ENCODE results near the gene WBP1L.

- TF ChIP-seq, protein P1, sequence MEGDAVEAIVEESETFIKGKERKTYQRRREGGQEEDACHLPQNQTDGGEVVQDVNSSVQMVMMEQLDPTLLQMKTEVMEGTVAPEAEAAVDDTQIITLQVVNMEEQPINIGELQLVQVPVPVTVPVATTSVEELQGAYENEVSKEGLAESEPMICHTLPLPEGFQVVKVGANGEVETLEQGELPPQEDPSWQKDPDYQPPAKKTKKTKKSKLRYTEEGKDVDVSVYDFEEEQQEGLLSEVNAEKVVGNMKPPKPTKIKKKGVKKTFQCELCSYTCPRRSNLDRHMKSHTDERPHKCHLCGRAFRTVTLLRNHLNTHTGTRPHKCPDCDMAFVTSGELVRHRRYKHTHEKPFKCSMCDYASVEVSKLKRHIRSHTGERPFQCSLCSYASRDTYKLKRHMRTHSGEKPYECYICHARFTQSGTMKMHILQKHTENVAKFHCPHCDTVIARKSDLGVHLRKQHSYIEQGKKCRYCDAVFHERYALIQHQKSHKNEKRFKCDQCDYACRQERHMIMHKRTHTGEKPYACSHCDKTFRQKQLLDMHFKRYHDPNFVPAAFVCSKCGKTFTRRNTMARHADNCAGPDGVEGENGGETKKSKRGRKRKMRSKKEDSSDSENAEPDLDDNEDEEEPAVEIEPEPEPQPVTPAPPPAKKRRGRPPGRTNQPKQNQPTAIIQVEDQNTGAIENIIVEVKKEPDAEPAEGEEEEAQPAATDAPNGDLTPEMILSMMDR (IDR thresholded peaks at IDR 0.05) = no peak
- no peak for TF ChIP-seq POLR2A (IDR thresholded peaks at IDR 0.05)
- no peak for TF ChIP-seq POLR2AphosphoS5 (IDR thresholded peaks at IDR 0.05; ENCODE audit: insufficient read depth in 1 of 2, low read depth in 1 of 2)
These were observed 18.2 kb downstream of the WBP1L start for GRCh38 chr10:102761981-102762380.

Data from vagina (tissue), 2 donors.